ENCODE data around the gene DNAH17.

Gene DNAH17, protein sequence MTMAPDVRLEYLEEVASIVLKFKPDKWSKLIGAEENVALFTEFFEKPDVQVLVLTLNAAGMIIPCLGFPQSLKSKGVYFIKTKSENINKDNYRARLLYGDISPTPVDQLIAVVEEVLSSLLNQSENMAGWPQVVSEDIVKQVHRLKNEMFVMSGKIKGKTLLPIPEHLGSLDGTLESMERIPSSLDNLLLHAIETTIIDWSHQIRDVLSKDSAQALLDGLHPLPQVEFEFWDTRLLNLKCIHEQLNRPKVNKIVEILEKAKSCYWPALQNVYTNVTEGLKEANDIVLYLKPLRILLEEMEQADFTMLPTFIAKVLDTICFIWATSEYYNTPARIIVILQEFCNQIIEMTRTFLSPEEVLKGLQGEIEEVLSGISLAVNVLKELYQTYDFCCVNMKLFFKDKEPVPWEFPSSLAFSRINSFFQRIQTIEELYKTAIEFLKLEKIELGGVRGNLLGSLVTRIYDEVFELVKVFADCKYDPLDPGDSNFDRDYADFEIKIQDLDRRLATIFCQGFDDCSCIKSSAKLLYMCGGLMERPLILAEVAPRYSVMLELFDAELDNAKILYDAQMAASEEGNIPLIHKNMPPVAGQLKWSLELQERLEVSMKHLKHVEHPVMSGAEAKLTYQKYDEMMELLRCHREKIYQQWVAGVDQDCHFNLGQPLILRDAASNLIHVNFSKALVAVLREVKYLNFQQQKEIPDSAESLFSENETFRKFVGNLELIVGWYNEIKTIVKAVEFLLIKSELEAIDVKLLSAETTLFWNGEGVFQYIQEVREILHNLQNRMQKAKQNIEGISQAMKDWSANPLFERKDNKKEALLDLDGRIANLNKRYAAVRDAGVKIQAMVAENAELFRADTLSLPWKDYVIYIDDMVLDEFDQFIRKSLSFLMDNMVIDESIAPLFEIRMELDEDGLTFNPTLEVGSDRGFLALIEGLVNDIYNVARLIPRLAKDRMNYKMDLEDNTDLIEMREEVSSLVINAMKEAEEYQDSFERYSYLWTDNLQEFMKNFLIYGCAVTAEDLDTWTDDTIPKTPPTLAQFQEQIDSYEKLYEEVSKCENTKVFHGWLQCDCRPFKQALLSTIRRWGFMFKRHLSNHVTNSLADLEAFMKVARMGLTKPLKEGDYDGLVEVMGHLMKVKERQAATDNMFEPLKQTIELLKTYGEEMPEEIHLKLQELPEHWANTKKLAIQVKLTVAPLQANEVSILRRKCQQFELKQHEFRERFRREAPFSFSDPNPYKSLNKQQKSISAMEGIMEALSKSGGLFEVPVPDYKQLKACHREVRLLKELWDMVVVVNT (N-terminal part only)

DNA sequence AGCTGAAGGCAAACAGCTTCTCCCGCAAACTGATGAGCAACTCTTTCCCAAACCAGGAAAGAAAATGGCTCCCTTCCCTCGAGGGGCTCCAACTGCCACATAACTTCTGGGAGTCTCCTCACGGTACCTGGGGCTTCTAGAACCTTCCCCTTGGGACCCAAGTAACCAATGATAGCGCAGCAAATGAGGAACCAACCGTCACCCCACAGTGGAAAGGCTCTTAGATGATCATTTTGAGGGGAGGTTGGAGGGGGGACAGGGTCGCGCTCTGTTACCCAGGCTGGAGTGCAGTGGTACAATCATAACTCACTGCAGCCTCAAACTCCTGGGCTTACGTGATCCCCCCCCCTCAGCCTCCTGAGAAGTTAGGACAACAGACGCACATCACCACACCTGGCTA lies at the start of gene DNAH17:
Gene DNAH17 (minus strand): TSS at position 101 of the 400 bp plus-strand sequence. CDS start 2,339 bp downstream, outside the sequence.
- in situ Hi-C loops (cut with HindIII; ENCODE audit: low pct_ligation_motif_present, low pct_unique_long_range_greater_than_20kb, low sequenced_read_pairs), result no loop called here
- DNase-seq, result no peak

DNA sequence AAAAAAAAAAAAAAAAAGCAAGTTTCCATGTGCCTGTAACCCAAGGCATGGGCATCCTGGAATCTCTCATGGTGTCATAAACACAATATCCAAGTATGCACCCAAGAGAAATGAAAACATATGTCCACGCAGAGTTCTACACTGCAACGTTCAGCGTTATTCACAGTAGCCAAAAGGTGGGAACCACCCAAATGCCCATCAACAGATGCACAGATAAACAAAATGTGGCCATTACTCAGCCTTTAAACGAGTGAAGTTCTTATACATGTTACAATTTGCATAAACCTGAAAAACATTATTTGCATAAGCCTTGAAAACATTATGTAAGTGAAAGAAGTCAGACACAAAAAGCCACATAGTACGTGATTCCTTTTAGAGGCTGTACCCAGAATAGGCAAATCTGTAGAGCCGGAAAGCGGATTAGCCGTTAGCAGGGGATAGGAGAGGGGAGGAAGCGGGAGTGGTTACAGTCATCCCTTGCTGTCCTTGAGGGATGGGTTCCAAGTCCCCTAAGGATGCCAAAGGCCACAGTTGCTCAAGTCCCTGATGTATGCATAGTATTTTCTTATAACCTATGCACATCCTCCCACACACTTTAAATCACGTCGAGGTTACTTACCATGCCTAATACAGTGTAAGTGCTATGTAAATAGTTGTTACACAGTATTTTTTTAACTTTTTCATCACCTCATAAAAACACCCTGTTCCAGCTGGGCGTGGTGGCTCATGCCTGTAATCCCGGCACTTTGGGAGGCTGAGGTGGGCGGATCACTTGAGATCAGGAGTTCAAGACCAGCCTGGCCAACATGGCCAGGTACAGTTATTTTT lies 47.3 kb upstream of the DNAH17 start:
- in situ Hi-C loops (cut with HindIII; ENCODE audit: low pct_ligation_motif_present, low pct_unique_long_range_greater_than_20kb, low sequenced_read_pairs), result no loop called here
- DNase-seq, result no peak

DNA sequence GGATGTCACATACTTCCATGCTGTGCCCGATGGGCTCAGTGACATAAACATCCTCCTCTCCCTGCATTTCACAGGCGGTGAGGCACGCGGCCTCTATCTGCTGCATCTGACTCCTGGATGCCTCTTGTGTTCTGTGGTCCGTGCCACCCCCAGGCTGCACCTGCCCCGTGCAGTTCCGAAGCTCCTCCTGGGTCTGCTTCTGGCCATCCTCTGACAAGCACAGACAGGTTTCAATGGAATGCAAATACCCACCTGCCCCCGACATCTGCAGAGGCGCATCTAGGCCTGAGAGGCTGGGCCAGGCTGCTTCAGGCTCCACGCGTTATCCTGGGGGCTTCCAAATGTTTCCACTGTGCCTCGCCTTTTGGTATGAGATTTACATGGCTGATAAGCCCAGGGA lies 46.3 kb upstream of the DNAH17 start:
- in situ Hi-C loops (cut with HindIII; ENCODE audit: low pct_ligation_motif_present, low pct_unique_long_range_greater_than_20kb, low sequenced_read_pairs), result no loop called here
- DNase-seq, result no peak

DNA sequence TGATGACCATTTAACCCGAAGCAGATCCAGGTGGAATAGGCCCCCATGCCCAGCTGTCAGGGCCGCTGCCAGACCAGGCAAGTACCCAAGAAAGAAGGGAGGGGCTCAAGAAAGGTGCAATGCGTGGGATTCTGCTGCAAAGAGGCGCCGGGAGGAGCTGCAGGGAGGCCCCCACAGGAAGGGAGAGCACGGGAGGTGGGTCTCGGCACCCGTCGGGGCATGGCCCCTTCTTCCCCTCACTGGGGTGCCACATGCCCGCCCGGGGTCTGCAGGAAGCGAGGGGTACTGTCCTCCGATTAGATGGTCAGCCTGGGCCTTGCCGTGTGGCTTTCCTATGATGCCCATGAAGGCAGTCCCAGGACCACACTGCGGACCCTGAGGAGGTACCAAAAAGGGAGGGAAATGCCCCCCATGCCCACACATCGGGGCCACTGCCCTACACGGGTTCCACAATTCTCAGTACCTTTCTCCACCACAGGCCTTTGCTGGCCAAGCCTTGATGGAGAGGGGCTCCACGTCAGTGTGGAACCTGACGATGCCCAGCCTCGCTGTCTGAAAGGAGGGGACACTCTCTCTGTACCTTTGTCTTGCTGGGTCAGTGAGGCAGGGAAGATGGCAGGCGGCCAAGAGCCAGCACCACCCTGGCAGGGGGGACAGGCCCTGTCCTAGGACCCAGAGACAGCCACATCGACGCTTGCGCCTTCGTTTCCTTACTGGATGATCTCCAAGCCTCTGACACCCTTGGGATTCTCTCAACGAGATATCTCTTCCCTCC lies 45.5 kb upstream of the DNAH17 start:
- no peak for DNase-seq

DNA sequence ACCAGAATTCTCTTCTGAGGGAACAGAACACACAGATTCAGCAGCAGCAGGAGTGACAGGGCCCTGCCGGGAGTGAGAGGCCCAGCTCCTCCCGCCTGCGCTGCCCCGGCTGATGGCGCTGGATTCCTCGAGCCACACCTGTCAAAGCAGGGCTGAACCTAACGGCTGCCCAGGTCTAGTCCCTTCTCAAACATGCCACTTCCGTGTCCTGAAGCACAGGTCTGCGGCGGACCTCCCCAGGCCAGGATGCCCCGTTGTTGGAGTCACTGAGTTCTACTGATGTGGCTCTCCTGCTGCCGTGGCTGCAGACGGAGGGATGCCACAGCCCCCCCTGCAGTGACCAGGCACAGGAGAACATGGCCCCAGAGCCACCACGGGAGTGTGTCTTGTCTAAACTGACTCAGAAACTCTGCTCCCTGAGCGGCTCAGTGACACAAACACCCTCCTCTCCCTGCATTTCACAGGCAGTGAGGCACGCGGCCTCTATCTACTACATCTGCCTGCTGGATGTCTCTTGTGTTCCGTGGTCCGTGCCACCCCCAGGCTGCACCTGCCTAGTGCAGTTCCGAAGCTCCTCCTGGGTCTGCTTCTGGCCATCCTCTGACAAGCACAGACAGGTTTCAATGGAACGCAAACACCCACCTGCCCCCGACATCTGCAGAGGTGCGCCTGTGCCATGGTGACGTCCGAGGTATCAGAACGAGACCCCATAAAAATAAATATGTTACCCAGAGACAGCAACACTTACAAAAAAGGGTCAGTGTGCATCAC lies 44.7 kb upstream of the DNAH17 start:
- no peak for DNase-seq
- in situ Hi-C loops (cut with HindIII; ENCODE audit: low pct_ligation_motif_present, low pct_unique_long_range_greater_than_20kb, low sequenced_read_pairs), result no loop called here

More for the DNA sequence above, 45.5 kb upstream of the DNAH17 start:
- in situ Hi-C loops (cut with HindIII; ENCODE audit: low pct_ligation_motif_present, low pct_unique_long_range_greater_than_20kb, low sequenced_read_pairs), result no loop called here

DNA sequence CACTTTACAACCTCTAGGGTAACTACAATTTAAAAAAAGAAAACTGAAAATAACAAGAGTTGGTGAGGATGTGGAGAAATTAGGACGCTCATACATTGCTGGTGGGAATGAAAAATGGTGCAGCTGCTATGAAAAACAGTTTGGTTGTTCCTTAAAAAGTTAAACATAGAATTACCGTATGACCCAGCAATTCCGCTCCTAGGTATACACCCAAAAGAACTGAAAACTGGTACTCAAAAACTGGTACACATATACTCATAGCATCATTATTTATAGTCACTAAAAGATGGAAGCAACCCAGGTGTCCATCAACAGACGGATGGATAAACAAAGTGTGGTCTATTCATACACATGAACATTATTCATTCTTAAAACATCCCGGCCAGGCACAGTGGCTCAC lies 42.9 kb upstream of the DNAH17 start:
- in situ Hi-C loops (cut with HindIII; ENCODE audit: low pct_ligation_motif_present, low pct_unique_long_range_greater_than_20kb, low sequenced_read_pairs), result no loop called here
- DNase-seq, result no peak

DNA sequence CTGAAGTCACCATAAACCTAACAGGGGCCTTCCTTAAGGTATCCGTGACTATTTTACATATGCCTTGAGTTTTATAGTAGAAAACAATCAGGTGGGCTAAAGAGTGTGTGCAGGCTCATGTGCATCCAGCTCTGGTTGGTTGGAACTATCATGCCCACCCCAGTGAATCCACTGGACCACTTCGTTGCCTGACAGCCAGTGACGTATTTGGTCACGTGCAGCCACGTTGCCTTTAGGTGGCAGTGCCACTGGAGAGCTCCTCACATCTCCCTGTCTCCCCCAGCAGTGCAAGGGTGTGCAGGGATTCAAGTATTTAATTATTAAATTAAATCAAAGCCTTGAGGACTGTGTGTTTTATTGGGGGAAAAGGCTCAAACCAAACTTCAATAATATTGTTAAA lies 42.1 kb upstream of the DNAH17 start:
- in situ Hi-C loops (cut with HindIII; ENCODE audit: low pct_ligation_motif_present, low pct_unique_long_range_greater_than_20kb, low sequenced_read_pairs), result no loop called here
- DNase-seq, result no peak

DNA sequence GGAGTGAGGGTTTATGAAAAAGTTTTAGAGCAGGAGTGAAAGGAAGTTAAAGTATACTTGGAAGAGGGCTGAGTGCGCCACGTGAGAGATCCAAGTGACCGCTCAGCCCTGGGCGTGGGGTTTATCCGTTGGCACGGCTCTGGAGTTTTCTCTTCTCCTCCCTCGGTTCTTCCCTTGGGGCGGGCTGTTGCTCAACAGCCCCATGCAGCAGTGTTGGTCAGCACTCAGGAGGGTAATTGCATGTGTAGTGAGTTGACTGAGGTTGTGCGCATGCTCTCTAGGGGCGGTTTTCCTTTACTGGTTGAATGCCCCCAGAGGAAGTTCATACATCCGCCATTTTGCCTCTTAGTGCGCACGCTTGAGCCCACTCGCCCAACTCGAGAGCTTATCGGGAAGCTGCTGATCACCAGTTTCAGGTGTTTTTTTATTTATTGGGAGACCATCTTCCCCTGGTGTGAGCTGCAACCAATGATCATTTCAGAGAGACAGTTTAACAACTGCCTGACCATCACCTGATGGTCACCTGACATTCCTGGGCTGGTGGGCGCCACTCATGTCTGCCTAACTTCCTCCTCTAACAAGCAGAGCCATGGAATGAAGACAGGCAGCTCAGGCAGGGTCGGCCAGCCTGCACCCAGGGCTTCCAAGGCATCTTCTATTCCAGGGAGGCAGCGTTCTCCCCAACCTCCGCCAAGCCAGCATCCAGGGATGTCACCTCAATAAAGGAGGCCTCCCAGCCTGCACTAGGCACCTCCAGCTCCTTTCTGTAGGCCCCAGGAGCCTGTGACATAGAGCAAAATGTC lies 41.3 kb upstream of the DNAH17 start:
- DNase-seq, result no peak
- in situ Hi-C loops (cut with HindIII; ENCODE audit: low pct_ligation_motif_present, low pct_unique_long_range_greater_than_20kb, low sequenced_read_pairs), result no loop called here

DNA sequence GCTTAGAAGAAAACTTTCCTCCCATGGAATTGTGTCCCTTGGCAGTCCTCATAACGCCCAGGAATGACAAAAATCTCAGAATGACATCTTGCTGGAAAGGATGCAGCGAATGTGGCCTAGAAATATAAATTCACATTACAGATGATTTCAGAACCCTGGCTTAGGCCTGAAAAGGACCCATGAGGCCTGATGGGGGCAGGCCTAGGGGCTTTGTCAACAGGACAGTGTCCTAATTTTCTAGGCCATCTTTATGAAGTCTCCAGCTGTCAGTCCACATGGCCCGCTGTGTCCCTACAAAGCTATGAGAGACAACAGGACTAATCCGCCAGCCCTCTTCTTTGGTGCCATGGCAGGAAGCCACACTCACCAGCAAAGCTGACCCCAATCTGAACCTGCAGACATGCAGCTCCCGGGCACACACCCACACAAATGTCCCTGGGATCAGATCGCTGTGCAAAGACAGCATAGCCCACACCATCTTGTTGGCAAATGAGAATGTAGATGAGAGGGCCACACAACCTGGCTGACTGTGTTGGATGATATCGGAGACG lies 40.4 kb upstream of the DNAH17 start:
- in situ Hi-C loops (cut with HindIII; ENCODE audit: low pct_ligation_motif_present, low pct_unique_long_range_greater_than_20kb, low sequenced_read_pairs), result no loop called here
- DNase-seq, result no peak

DNA sequence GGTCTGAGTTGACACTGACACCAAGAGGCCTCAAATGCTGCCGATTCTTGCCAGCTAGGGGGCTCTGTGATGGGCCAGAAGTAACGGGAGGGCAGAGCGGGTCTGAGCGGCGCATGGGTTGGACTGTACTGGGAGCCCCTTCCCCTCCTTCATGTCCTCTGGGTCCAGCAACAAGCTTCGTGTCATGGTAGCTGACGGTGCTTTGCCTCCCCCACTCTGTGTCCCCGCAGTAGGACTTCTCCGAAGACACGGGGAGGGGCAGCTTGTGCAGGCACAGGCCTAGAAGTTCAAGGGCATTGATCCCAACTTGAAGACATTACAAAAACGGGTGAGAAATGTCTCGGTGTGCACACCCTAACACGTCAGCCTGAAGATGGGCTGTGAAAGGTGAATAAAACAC lies 39.8 kb upstream of the DNAH17 start:
- in situ Hi-C loops (cut with HindIII; ENCODE audit: low pct_ligation_motif_present, low pct_unique_long_range_greater_than_20kb, low sequenced_read_pairs), result no loop called here
- no peak for DNase-seq

DNA sequence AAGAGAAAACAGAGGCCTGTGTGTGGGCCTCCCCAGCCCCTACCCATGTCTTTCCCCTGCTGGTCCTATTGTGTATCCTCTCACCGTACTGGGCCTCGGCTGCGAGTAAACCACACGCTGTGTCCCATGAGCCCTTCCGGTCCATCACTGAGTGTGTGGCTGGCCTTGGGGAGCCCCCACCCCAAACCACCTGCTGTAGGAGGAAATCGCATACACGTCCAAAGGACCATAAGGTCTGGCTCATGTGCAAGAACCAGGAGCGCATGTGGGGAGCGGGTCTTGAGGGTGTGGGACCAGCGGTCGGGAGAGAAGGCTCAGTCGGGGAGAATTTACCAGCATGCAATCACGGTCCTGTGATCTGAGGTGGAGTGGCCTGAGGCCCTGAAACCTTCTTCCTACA lies 38.4 kb upstream of the DNAH17 start:
- in situ Hi-C loops (cut with HindIII; ENCODE audit: low pct_ligation_motif_present, low pct_unique_long_range_greater_than_20kb, low sequenced_read_pairs), result no loop called here

DNA sequence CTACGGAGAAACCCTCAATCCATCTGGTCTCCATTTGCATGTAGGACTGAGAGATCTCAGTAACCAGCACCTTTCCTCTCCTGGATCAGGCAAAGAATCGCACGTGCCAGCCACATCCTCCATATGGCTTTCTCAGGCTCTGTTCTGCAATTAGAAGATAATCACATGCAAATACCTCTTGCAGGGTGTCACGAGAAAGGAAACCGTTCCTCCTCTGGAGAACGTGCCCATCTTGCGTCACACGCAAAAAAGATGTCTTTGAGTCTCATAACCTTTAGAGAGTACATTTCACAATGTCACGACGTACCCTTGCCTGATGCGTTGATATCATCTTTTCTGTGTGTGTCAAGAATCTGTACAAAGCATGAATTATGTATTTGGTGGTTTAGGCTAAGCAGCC lies 36.2 kb upstream of the DNAH17 start:
- in situ Hi-C loops (cut with HindIII; ENCODE audit: low pct_ligation_motif_present, low pct_unique_long_range_greater_than_20kb, low sequenced_read_pairs), result no loop called here
- DNase-seq, result no peak

More for the DNA sequence above, 38.4 kb upstream of the DNAH17 start:
- DNase-seq, result no peak

DNA sequence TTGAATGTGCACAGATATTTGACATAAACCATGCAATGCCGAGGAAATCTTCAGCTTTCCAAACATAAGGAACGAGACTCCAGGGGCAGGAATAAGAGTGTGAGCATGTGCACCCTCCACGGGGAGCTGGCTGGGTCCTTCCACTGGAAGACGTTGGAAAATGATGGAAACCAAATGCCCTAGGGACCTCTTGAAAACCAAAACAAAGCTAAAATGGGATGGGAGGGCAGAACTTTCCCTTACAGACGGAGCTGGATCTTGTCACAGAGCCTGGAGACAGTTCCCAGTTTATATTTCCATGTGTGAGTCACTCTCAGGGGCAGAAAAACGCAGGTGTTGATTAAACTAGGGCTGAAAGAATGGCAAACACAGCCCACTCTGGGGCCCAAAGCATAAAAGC lies 34.4 kb upstream of the DNAH17 start:
- no peak for DNase-seq
- in situ Hi-C loops (cut with HindIII; ENCODE audit: low pct_ligation_motif_present, low pct_unique_long_range_greater_than_20kb, low sequenced_read_pairs), result no loop called here

DNA sequence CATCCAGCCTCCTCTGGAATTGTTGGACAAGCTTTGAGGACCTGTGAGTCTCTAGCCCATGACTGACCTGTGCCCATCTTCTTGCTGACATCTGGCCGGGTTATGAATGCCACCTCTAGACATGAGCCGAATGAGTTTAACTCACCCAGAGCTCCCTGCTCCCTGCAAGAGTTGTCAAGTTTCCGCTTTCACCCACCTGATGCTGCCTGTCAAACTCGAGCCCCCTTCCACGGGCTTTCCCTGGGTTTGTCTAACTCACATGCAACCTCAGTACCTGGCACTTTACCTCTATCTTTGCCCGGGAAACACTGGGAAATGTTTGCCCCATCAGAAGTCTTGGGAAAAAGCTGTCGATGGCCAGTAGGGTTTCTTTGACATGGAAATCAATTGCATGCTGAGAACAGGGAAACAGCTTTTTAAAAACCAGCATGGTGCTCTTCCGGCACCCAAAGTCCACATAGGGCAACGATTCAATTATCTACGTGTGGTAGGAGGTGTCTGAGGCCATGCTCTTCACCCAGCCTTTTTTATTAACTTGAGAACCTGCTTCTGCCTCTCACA lies 33.8 kb upstream of the DNAH17 start:
- no peak for DNase-seq
- in situ Hi-C loops (cut with HindIII; ENCODE audit: low pct_ligation_motif_present, low pct_unique_long_range_greater_than_20kb, low sequenced_read_pairs), result no loop called here

DNA sequence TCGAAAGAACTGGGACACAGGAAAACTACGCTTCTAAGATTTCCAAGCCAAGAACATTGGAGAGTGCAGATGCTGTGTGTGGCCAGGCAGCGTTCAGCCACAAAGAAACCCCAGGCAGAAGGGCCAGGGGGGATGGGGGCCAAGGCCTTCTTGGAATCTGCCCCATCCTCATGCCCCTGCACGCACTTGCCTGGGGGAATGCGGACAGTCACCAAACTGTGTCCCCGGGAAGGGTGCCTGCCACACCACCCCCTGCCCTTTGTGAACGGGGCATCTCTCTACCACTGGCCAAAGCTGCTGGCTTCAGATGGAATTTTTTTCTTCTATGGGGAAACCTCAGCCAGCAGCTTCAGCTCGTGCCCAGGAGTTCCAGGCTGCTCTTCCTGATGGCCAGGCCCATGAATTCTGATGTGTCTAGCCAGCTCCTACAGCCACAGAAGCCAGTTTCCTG lies 32.0 kb upstream of the DNAH17 start:
- no peak for DNase-seq
- in situ Hi-C loops (cut with HindIII; ENCODE audit: low pct_ligation_motif_present, low pct_unique_long_range_greater_than_20kb, low sequenced_read_pairs), result no loop called here

All from ACHN (cell line).